C4-2B (cell line): ENCODE results near the gene KCNQ5.

ENCODE experiments used
- H3K27ac ChIP-seq: fragments of 450-650 bp; 2 replicates; pipeline ENCODE4 v1.5.1; 2017
- CTCF ChIP-seq: fragments of 450-650 bp; conservative IDR thresholded peaks from 2 replicates; pipeline ENCODE4 v1.5.1; 2017; ENCODE audit warnings: mild to moderate bottlenecking
- ZFX ChIP-seq: fragments of 450-650 bp; IDR thresholded peaks from 2 replicates; pipeline ENCODE4 v1.6.1; 2017

The KCNQ5 gene

GRCh38 chr6:72639920-72640614 is 18.2 kb downstream of the KCNQ5 start:
- H3K27ac ChIP-seq: no peak overlapping the region

GRCh38 chr6:72640615-72640930 is 18.7 kb downstream of the KCNQ5 start:
- H3K27ac ChIP-seq: no peak overlapping the region
- no peak for TF ChIP-seq ZFX

More at GRCh38 chr6:72639920-72640614, 18.2 kb downstream of the KCNQ5 start:
- no peak for TF ChIP-seq CTCF
- TF ChIP-seq ZFX: no peak

- no peak overlapping the region for H3K27ac ChIP-seq
- TF ChIP-seq ZFX (no peak), CTCF (no peak)
These were observed 20.6 kb downstream of the KCNQ5 start for GRCh38 chr6:72642435-72642834.

- H3K27ac ChIP-seq: no peak overlapping the region
These were observed 21.4 kb downstream of the KCNQ5 start for GRCh38 chr6:72643214-72643613.

GRCh38 chr6:72646604-72647485 is 25.0 kb downstream of the KCNQ5 start:
- no peak overlapping the region for H3K27ac ChIP-seq
- TF ChIP-seq ZFX: no peak
- no peak for TF ChIP-seq CTCF

More at GRCh38 chr6:72643214-72643613, 21.4 kb downstream of the KCNQ5 start:
- TF ChIP-seq CTCF (no peak), ZFX (no peak)

GRCh38 chr6:72647489-72647888 is 25.6 kb downstream of the KCNQ5 start:
- H3K27ac ChIP-seq: no peak overlapping the region

More at GRCh38 chr6:72647489-72647888, 25.6 kb downstream of the KCNQ5 start:
- TF ChIP-seq ZFX (no peak), CTCF (no peak)
